Uterus (tissue), 4 donors: ENCODE results near the gene OR2A14. TPM values are rescaled to one million over a fixed set of nuclear protein-coding genes. Genes with fewer than 3 reads are reported as not detected.

Source experiments
- DNase-seq, 2 donors: peaks; one replicate each; pipeline ENCODE4 v3.0.0-alpha.2; 2019 to 2020
- H3K27ac ChIP-seq, 2 donors: fragments of 200-600 bp; sonication (generic); 1 replicate in 1 of 2; 2 replicates in 1 of 2; pipeline ENCODE4 v1.5.1; 2016 to 2018
- H3K27me3 ChIP-seq, 2 donors: fragments of 200-600 bp; sonication (generic); one replicate each; pipeline ENCODE4 v1.5.1; 2018 to 2019; ENCODE audit warnings: control low read depth in 1 of 2
- H3K36me3 ChIP-seq, 2 donors: fragments of 200-600 bp; sonication (generic); one replicate each; pipeline ENCODE4 v1.5.1; 2019; ENCODE audit warnings: control low read depth in 1 of 2
- H3K4me1 ChIP-seq, 2 donors: fragments of 200-600 bp; sonication (generic); one replicate each; pipeline ENCODE4 v1.5.1; 2018 to 2019; ENCODE audit warnings: control low read depth in 1 of 2
- H3K4me3 ChIP-seq, 2 donors: fragments of 200-600 bp; sonication (generic); 1 replicate in 1 of 2; 2 replicates in 1 of 2; pipeline ENCODE4 v1.5.1; 2018 to 2019; ENCODE audit warnings: mild to moderate bottlenecking in 1 of 2
- H3K9me3 ChIP-seq, 2 donors: fragments of 200-600 bp; sonication (generic); one replicate each; pipeline ENCODE4 v1.5.1; 2019; ENCODE audit warnings: control low read depth in 1 of 2
- POLR2A ChIP-seq, 2 donors: fragments of 450-650 bp; IDR thresholded peaks; one replicate each; pipeline ENCODE4 v1.6.1; 2016; ENCODE audit warnings: antibody characterized with exemption in 2 of 2, mild to moderate bottlenecking in 1 of 2, moderate library complexity in 1 of 2
- intact Hi-C: fragments of 100-400 bp; cut with DNase I; formaldehyde crosslinking; loops from one replicate; pipeline ENCODE4 v1.15.1; 2023; ENCODE audit warnings: low total_unique reads
- total RNA-seq, 4 donors: library from RNA; depleted of rRNA in 3 of 4; stranded (reverse); fragments of >200 nt in 3 of 4; gene quantifications; one replicate each; pipeline versions ENCODE4 v1.1.0 to v1.2.4, GENCODE V29; 2014 to 2023
- TF ChIP-seq, protein P1 (sequence below), 4 experiments: fragments of 200-600 bp in 2 of 4; fragments of 450-650 bp in 2 of 4; sonication (generic) in 2 of 4; IDR thresholded peaks; one replicate each; pipeline ENCODE4 v1.5.1; 2016 to 2019; ENCODE audit warnings: antibody characterized with exemption in 4 of 4, mild to moderate bottlenecking in 2 of 4, moderate library complexity in 1 of 4
- donor health status: DM: yes; HTN: yes; CAD: no.

OR2A14 gene
- total RNA-seq, 4 donors from 2014 or later: not detected

DNA sequence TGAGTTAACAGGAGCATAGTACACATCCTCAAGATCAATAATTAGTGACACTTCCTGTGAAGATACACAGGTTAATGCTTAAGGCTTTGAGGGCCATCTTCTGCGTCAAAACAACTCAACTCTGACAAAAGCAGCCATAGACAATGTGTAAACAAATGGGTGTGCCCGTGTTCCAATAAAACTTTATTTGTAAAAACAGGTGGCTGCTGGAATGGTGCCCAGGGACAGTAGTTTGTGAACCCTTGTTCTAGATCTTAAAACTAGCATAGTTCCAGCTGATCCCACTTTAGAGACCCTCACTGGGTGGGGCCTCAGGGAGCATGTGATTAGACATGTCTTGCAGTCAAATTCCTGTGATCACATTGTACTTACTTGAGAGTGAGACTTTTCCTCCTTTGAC lies 7.8 kb downstream of the OR2A14 start:
- Histone ChIP-seq H3K9me3 (no peaks in the 10 kb centered on the region), H3K4me1 (no peaks in the 10 kb centered on the region), H3K27me3 (no peaks in the 10 kb centered on the region), H3K4me3 (no peak overlapping the region), H3K27ac (no peak overlapping the region), H3K36me3 (no peaks in the 10 kb centered on the region)
- no peak for TF ChIP-seq POLR2A (IDR thresholded peaks at IDR 0.05)
- TF ChIP-seq, protein P1, sequence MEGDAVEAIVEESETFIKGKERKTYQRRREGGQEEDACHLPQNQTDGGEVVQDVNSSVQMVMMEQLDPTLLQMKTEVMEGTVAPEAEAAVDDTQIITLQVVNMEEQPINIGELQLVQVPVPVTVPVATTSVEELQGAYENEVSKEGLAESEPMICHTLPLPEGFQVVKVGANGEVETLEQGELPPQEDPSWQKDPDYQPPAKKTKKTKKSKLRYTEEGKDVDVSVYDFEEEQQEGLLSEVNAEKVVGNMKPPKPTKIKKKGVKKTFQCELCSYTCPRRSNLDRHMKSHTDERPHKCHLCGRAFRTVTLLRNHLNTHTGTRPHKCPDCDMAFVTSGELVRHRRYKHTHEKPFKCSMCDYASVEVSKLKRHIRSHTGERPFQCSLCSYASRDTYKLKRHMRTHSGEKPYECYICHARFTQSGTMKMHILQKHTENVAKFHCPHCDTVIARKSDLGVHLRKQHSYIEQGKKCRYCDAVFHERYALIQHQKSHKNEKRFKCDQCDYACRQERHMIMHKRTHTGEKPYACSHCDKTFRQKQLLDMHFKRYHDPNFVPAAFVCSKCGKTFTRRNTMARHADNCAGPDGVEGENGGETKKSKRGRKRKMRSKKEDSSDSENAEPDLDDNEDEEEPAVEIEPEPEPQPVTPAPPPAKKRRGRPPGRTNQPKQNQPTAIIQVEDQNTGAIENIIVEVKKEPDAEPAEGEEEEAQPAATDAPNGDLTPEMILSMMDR (IDR thresholded peaks at IDR 0.05): no peak
- intact Hi-C loops: no loop called here
- no peak for DNase-seq

DNA sequence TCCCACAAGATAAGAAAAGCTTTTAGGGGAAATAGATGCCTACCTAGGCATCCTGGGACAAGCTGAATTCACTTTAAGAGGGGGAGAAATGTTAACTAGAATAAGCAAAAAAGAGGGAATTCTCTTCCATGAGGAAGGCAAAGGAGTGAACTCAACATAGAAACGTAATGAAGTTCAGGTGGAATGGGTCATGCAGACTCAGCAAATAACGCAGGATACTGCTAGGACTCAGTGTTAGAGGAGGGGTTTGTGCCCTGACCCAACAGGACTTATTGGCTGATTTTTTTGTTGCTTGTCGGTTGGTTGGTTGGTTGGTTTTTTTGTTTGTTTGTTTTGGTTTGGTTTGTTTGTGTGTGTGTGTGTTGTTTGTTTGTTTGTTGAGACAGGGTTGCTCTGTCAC lies 9.3 kb downstream of the OR2A14 start:
- H3K4me3 ChIP-seq: no peak overlapping the region
- TF ChIP-seq POLR2A (IDR thresholded peaks at IDR 0.05): no peak
- TF ChIP-seq, protein P1 (IDR thresholded peaks at IDR 0.05): no peak
- H3K36me3 ChIP-seq: no peaks in the 10 kb centered on the region
- no peaks in the 10 kb centered on the region for H3K27me3 ChIP-seq
- intact Hi-C loops: no loop called here
- no peak overlapping the region for H3K27ac ChIP-seq
- no peak for DNase-seq
- H3K9me3 ChIP-seq: no peaks in the 10 kb centered on the region
- no peaks in the 10 kb centered on the region for H3K4me1 ChIP-seq

DNA sequence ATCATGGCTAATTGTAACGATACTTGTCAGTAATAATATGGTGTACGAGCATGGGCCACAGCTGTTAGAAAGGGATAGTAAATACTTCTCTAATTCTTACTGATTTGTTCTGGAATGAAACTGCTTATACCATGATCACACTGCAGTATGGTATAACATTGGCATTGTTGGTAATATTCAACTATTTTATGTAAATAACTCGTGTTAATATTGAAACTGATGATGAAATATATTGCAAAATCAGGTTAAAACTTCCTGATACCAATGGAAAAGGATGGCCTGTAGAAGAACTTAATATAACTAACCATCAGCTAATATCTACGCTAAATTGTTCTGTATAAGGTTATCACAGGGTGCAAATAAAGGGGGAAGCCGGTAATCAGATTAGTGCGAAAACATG lies 10.3 kb downstream of the OR2A14 start:
- intact Hi-C loops: no loop called here
- Histone ChIP-seq H3K4me3 (no peak overlapping the region), H3K27ac (no peak overlapping the region), H3K9me3 (no peaks in the 10 kb centered on the region), H3K4me1 (no peaks in the 10 kb centered on the region), H3K27me3 (no peaks in the 10 kb centered on the region), H3K36me3 (no peaks in the 10 kb centered on the region)
- TF ChIP-seq POLR2A (IDR thresholded peaks at IDR 0.05): no peak
- TF ChIP-seq, protein P1 (IDR thresholded peaks at IDR 0.05): no peak
- no peak for DNase-seq

DNA sequence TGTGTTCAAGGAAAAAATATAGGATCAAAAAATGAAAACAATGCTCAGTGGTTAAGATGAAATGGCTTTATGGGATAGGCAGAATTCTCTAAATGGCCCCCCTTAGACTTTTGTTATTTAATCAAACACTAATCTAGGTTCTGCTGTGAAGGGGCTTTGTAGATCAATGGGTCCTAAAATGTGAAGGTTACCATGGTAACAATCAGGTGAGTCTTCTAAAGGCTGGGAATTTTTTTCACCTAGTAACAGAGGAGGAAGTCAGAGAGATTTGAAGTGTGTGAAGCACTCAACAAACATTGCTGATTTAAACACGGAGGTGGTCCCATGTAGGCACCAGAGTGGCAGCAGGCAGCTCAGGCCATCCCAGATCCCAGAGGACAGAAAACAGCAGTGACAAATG lies 11.1 kb downstream of the OR2A14 start:
- intact Hi-C loops: no loop called here
- no peak for TF ChIP-seq POLR2A (IDR thresholded peaks at IDR 0.05)
- TF ChIP-seq, protein P1 (IDR thresholded peaks at IDR 0.05): no peak
- DNase-seq: no peak
- Histone ChIP-seq H3K27ac (no peak overlapping the region), H3K9me3 (no peaks in the 10 kb centered on the region), H3K4me1 (no peaks in the 10 kb centered on the region), H3K36me3 (no peaks in the 10 kb centered on the region), H3K4me3 (no peak overlapping the region), H3K27me3 (no peaks in the 10 kb centered on the region)

DNA sequence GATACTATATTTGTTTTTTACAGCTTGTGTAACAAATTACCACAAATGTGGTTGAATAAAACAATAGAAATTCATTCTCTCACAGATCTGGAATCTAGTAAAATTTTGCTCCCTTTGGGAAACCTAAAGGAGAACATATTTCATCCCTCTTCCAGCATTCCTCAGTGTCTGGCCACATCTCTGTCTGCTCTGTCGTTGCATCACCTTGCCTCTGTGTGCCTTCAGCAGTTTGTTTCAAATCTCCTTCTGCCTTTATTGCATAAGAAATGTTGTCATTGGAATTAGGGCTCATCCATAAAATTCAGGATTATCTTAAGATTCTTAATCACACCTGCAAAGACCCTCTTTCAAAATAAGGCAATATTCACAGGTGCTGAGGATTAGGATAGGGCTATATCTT lies 14.5 kb downstream of the OR2A14 start:
- intact Hi-C loops: no loop called here
- H3K27ac ChIP-seq: no peak overlapping the region
- H3K4me3 ChIP-seq: no peak overlapping the region
- DNase-seq: no peak
- no peaks in the 10 kb centered on the region for H3K4me1 ChIP-seq
- no peaks in the 10 kb centered on the region for H3K36me3 ChIP-seq
- TF ChIP-seq POLR2A (IDR thresholded peaks at IDR 0.05): no peak
- TF ChIP-seq, protein P1 (IDR thresholded peaks at IDR 0.05): no peak
- H3K27me3 ChIP-seq: no peaks in the 10 kb centered on the region
- no peaks in the 10 kb centered on the region for H3K9me3 ChIP-seq
